AG09319 (cell line): Measurements from ENCODE around the gene PEDS1.
"Not testable (repeated sequence)": the region's sequence is repeated elsewhere in the genome, so short reads cannot be mapped to it uniquely, and the experiment has no call there.

Experiments
- DNase-seq: peaks from one replicate; pipeline ENCODE4 v3.0.0-alpha.2; 2010; ENCODE audit warnings: low read depth; ENCODE audit errors: extremely low read depth
- CTCF ChIP-seq: IDR thresholded peaks from 2 replicates; pipeline ENCODE4 v1.5.1; 2011; ENCODE audit warnings: low read depth, mild to moderate bottlenecking, inconsistent platforms, low read length, moderate library complexity

PEDS1 gene

DNA sequence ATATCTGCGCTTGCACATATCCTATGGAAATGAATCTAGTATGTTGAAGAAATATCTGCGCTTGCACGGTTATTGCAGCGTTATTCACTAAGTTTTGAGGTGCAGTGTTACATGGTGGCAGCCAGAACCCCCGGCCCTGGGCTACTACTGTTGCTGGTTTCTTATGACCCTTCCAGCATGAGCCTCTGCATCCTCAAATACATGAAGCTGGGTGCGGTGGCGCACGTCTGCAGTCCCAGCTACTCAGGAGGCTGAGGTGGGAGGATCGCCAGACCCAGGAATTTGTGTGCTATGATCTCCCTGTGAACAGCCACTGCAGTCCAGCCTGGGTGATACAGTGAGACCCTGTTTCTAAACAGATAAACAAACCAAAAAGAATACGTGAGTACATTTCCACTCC lies 27.8 kb upstream of the PEDS1 start:
- TF ChIP-seq CTCF, result no peak
- no peak for DNase-seq

GRCh38 chr20:50178672-50179071 lies 25.1 kb upstream of the PEDS1 start:
- not testable (repeated sequence) for DNase-seq

GRCh38 chr20:50175938-50176933 lies 22.7 kb upstream of the PEDS1 start:
- DNase-seq, result no peak
- TF ChIP-seq CTCF, result no peak

GRCh38 chr20:50174456-50174855 lies 20.9 kb upstream of the PEDS1 start:
- TF ChIP-seq CTCF, result no peak
- DNase-seq, result no peak

DNA sequence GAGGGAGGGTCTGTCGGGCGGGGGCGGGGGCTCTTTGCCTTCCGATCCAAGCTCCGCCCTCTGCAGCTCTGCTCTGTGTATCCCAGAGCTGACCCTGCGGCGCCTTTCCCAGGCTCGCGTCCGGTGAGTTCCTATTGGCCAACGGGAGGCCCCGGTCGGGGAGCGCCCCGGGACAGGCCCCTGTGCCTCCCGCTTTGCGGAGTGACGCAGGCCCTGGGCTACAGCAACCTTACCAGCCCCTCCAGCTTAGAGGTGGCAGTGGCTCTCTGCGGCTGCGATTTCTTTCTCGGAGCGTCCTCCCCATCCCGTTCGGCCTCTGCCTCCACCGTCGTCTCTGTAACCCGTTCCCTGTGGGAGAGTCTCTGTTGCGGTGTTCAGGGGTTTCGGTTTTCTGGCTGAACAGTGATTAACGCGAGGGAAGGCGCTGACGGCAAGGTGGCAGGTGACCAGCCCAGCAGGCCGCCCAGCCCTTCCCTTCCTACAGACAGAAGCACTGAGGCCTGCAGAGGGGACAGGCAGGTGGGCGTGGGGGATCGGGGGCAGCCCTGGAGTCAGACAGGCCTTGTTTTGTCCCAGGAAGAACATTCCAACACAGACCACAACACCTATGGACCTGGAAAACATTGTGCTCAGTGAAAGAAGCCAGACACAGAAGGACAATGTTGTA lies 19.0 kb upstream of the PEDS1 start:
- no peak for TF ChIP-seq CTCF
- no peak for DNase-seq

- no peak for TF ChIP-seq CTCF
- no peak for DNase-seq
These were observed 17.2 kb upstream of the PEDS1 start for GRCh38 chr20:50170549-50171220.

DNA sequence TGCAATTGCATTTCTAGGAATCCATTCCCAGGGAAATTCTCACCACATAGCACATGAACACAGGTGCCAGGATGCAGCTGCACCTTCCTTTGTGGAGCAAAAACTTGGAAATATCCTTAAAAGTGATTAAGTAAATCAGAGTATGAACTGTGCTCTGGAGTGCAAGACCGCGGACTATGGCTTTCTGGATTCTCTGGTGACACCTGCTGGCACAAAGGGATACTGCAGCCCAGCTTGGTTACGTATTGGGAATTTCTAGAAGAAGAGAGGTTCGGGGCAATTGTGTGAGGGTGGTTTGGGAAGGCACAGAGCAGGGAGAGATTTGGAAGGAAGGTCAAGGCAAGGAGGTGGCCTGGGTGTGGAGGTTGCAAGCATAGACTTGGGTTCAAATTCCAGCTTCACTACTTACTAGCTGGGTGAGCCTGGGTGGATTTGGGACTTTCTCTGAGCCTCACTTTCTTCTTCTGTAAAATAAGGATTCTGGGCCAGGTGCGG lies 15.9 kb upstream of the PEDS1 start:
- DNase-seq, result peak; percentile 50
- peak; percentile 98 for TF ChIP-seq CTCF
